ENCODE measurements around the gene DISP3.

DISP3 gene

DNA sequence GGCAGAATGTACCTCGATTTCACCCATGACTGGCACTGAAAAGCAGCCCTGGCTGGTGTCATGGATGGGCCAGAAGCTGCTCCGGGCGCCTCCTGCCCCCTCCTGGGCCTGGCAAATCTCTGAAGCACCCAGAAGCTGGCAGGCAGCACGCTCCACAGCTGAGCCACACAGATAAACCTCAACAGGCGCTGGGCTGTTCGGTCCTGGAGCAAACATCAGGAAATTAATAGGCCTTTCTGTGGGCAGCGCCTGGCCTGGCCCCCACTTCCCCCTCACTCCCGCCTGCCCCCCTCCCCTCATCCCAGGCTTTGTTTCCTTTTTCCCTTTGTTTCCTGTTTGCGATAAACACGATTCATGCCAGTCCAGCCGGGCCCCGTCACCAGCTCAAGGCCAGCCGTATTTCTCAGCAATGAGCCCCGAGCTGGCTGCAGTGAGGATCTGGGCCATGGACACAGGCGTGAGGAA, 20.1 kb upstream of the DISP3 start:
- no peak for DNase-seq

DNA sequence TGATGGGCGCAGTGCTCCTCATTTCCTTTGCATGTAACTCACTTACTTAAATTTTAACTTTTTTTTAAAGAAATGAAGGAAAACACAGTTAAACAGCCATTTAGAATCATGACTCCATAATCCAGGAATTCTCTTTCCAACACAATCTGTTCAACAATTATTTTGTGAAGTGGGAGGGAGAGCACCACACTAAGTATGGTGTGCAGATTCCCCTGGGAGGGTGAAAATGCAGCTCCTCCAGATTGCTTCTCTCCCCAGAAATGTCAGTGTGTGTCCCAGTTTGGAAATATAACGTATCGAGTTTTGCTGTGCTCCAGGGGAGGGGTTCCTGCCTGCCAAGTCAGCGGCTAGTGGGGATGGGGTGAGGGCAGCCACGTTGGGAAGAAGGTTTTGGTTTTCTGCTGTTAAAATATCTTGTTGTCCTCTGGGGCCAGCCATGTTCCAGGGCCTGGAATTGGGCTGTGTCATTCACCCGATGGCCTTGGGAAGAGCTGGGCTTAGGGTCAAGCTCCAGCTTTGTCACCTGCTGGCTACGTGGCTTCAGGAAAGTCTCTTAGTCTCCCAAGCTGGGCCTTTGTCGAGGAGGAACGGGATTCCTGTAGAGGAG, 17.3 kb upstream of the DISP3 start:
- no peak for DNase-seq

DNA sequence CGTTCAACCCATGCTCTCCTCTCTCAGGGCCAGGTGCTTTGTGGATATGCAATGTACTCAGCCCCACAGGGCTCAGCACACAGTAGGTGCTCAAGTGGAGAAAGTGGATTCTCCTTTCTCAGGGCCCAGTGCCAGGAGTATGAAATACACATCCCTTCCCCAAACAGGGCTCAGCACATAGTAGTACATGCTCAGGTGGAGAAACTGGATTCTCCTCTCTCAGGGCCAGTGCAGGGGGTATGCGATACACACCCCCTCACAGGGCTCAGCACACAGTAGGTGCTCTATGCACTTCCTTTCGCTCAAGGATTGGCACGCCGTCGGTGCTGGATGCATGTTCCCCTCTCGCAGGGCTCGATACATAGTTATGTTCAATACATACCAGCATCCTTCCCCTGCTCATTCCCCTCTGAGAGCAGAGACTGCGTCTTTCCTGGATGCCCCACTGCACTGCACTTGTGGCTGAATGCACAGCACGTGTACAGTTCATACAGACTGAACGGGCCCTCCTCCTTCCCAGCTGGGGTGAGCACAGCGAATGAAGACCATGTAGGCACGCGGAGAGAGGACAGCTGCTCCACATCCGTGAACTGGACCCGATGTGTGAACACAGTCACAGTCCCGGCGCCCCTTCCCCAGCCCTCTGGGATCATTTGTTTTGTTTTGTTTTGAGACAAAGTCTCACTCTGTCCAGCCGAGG, 16.6 kb upstream of the DISP3 start:
- DNase-seq = no peak

DNA sequence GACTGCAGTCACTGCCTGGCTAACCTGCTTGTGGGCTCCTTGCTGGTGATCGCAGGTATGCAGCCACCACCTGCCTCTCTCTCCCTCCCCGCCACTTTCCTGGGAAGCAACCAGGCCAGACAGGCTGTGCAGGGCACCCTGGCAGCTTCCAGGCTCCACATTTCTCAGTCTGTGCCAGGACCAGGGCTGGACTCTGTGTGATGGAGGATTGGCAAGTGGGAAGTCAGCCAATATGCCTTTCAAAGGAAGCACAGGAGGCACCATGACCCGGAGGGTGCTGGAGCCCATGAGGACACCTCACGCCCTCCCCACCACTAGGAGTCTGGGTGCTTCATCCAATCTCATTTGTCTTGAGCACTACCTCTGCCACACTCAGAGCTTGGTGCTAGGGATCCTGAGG, 15.8 kb upstream of the DISP3 start:
- DNase-seq = no peak

DNA sequence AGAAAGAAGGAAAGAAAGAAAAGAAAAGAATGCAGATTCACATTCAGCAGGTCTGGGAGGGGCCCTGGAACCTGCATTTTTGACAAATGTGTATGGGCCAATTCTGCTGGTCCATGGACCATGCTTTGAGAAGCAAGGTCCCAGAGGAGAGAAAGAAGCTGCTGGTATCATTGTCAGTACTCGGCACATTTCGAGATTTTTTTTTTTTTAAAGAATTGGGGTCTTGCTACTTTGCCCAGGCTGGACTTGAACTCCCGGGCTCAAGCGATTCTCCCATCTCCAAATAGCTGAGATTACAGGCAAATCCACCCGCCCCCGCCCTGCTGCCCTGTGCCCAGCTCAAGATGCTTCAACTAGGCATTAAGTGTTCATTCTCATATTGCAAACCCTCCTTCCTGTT, 13.6 kb upstream of the DISP3 start:
- DNase-seq = no peak

DNA sequence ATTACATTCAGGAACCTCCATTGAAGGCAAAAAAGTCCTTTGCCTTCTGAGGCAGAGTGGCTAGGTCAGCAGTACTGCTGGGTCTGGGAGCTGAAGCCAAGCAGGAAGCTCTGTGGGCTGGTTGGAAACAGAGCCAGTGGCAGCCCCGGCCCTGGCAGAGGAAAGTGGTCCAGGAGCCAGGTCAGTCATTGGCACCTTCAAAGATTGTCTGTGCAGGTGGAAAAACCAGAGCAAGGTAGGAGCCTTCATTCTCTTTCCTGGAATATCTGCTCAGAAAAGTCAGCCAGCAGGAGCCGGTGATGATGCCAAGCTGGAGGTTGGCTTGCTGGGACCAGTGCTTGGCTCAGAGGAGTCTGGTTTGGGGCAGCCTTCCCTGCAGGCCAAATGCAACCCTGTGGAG, 12.5 kb upstream of the DISP3 start:
- no peak for DNase-seq

DNA sequence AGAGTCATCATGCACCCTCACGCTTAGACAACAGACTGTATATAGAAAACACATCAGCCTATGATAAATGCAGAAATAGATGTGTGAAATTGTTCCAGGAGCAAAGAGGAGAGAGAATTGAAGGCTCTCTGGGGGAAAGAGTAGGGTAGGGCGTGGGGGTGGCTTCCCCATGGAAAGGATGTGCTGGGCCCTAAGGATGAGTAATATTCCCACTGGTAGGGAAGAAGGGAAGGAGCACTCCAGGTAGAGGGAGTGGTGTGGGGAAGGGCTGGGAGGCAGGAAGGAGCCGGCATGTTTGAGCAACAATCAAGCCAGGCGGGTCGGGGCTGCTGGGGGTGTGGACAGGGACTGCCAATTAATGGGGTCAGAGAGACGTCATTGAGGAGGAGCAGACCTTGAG, 10.1 kb upstream of the DISP3 start:
- DNase-seq = no peak

DNA sequence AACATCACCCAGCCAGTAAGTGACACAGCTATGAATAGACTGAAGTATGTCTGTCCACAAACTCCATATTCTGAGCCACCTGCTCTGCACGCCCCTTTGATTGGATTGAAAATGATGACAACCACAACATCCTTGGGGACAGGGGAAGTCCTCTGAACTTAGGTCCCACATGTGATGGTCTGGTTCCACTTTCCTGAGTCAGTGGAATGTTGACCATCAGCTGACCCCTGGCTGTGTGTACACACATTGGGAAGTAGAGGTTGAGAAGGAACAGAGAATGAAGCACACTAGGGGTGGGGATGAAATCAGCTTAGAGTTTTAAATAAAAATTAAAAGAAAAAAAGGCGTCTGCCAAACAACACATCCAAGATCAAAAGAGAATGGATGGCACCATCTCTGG, 8.0 kb upstream of the DISP3 start:
- DNase-seq = no peak

DNA sequence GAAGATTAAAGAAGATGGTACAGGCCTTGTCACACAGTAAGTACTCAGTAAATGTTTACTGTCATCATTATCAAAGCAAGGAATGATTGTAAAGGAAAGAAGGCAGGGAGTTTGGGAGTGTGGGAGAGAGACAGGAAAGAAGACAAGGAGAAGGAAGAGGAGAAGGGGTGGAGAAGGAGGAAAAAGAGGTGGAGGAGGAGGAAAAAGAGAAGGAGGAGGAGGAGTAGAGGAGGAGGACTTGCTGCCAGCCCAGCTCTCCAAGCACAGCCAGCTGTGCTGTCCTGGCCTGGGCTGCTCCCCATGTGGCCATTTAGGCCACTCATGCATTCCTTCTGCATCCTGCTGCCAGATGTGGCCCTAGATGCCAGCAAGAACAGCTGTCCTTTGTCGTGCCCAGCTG, 7.5 kb upstream of the DISP3 start:
- no peak for DNase-seq

DNA sequence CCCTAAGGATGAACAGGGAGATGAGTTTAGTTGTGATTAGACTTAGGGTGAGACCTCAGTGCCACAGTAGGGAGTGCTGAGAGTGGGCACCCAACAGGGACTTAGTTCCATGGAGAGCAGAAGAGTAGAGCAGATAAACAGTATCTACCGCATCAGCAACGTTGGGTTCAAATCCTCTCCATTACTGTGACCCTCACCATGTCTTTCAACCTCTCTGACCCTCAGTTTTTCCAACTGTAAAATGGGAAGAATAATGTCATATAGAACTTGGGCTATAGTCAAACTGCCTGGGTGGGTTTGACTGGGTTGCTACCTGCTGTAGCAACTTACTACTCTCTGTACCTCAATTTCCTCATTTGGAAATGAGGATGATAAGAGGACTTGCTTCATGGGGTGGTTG, 6.7 kb upstream of the DISP3 start:
- DNase-seq = no peak

DNA sequence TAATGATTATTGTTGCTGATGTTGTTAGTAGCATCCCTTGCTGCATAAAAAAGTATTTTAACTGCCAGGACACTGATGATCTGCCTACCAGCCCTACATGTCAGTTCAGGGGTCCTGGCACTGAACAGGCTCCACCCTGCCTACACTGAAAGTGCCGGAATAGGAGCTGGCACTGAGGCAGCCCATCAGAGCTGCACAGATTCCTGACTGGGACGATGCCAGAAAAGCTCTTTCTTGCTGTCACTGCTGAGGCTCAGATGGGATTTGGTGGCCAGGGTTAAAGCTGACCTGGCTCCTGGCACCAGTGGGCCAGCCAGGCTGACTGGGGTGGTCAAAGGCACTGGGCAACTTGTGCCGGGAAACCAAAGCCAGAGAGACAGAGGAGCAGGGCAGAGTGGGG, 6.2 kb upstream of the DISP3 start:
- DNase-seq = no peak

DNA sequence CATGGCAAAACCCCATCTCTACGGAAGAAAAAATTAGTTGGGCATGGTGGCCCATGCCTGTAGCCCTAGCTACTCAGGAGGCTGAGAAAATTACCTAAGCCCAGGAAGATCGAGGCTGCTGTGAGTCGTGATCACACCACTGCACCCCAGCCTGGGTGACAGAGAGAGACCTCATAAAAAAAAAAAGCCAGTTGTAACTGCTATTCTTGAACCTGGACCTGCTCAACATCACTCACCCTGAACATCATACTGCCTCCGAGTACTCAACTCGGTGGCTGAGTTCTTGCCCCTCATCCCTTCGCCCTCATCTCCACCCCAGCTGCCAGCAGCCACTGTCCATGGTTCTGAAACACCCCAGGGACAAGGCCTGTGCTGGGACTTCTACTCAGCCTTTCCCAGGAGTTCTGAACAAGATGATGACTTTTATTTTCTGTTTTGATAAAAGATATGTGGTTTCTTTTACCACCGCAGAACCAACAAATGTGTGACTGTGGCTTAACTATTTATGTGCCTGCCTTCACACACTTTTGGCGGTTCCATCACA, 5.4 kb upstream of the DISP3 start:
- no peak for DNase-seq

DNA sequence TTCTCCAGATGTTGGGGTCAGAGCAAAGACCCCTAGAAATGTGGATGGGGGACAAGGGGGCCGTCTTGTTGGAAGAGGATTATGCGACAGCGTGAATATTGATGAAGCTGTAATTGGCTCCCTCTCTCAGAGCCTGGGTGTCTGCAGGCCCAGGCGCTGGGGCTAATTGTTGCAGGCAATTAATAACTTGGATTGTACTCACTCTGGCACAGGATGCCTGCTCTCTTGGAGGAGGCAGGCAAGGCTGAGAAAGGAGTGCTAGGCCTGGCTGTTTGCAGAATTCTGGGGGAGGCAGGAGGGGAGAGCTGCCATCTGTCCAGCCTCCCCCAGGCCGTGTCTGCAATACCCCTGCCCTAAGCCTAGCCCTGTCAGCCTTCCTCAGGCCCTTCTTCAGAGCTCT, 4.1 kb upstream of the DISP3 start:
- no peak for DNase-seq

DNA sequence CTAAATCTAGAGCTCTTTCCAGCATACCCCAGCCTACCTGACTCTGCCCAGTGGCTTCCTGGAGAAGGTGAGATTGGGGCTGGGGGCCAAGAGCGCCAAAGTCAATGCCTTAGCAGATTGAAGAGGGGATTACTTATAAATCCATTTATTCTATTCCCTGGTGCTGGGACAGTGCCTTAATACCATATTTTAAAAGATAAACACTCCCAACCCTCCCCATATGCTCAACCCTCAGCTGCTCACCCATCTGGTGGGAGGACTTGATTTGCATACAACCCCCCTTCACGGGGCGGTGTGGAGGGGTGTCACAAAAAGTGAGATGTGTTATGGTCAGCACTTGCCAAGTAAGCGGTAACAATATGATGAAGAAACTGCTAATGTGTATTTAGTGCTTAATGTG, 3.2 kb upstream of the DISP3 start:
- no peak for DNase-seq

DNA sequence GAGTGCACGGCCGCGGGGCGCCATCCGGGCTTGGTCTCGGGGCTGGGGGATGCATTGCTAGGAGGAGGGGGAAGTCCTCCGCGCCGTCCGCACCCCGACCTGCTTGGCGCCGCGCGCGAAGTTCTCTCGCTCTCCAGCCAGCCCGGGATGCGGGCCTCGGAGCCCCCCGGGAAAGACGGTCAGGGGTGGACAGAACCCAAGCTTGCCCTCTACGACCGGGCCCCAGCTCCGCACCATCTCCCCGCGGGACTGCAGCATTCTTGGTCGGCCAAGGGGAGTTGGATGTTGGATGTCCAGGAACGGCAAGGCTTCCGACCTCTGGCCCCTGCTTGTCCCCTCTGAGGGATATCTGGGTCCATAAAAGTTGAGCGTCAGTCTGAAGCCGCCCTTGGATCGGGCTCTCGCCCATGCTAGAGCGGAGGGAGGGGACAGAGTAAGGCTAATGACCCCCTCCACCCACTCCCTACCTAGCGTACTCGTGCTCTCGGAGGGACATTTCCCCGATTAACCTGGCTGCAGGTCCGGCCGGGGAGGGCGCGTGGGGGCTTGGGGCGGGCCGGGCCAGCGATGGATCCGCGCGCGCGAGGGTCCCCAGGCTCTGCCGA, 522 bp downstream of the DISP3 start:
- no peak for DNase-seq

DNA sequence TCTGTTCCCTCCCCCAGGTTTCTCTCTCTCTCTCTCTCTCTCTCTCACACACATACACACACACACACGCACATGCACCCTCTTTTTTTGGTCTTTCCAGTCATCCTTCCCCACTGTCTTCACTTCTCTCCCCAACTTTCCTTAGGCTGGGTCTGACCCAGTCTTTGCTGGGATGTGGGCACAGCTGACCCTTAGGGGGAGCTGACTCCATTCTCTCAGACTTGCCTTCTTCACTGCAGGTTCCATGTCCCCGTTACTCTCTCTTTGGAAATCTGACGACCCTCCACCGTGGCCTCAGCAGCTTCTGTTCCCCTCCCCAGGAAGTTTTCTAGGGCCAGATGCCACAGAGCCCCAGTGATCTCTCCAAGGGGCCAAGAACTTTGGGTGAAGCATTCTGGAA, 2.1 kb downstream of the DISP3 start:
- no peak for DNase-seq

DNA sequence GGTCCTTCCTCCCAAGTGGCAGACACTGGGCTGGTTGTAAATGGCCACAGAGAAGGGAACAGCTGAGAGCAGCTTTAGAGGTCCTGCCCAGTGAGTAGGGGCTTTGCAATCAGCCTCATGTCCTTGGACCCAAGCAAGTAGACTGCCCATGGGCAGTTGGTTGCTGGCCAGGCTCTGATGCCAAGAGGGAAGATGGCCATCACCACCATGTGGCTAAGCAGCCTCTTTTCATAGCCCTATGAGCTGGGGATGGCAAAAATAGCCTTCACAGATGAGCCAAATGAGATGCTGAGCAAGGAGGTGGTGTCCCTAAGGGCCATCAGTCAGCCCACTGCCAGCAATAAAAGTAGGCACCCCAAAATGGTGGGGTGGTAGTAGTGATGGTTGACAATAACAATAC, 3.2 kb downstream of the DISP3 start:
- DNase-seq = no peak

DNA sequence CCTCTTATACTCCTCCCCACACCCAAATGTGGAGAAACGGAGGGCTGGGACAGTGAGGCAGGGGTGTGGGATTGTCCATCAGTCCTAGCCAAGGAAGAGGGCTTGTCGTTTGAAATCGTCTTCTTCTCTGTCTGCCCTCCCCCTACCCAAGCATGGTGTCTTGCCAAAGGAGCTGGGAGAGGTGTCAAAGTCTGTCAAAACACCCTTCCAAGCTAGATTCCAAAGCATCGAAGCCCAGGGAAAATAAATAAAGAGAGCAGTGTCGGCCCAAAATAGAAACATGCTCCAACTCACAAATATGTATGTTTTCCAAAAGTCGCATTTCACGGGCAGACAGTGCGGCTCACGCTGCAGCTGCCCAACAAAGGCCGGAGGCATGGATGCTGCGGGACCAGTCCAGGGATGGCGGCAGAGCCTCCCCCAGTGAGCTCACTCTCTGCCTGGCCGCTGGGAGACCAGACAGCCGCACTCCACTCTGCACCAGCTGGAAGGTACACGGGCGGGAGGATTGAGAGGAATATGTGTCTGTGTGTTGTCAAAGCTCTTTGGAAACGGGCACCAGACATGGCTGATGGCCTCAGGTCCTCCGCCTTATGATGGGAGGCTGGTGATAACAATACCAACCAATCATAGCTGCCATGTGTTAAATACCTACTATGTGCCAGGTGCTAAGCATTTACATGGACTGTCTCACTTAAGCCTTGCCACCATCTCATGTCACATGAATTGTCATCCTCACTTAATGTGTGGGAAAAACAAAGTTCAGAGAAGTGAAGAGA, 3.9 kb downstream of the DISP3 start:
- DNase-seq = no peak

DNA sequence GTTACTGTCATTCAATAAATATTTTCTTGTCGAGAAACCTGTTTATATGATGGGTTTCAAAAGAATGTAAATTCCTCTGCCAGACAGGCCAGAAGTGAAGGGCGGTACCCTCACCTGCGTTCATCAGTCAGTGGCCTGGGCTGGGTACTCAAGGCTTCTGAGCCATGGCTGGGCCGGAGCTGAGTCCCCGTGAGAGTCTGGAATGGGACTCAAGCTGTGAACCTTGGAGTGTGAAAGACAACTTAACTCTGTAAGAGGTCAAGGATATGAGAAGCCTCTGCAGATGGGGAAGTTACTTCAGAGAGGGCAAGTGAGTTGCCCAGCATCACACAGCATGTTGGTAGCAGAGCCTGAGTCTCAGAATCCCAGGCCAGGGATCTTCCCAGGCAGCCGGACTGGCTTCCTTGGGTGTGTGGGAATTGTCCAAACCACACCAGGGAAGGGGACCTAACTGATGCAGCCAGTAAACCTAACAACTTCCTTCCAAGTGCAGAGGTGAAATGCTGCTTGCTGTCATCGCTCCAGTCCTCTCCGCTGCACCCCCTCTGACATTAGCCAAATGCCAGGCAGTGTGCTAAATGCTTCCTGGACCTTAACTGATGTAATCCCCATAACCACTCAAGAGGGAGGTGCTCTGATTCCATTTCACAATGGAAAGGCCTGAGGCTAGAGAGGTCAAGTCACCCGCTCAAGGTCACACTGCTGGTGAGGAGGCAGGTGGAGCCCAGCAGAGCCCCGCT, 4.8 kb downstream of the DISP3 start:
- no peak for DNase-seq

DNA sequence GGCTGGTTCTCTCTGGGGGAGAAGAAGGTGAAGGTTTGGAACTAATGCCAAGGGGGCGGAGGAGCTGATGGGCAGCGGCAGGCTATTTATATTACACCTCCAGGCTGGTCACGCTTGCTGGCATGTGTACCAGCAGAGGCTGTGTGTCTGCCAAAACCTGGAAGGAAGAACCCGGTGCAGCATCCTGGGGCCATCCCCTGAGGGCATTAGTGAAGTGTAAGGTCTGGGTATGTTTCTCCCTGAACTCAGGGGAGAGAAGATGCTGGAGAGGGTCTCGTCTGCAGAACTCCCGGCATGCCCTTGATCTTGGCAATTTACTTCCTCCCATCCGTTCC, 5.3 kb downstream of the DISP3 start:
- no peak for DNase-seq

DNA sequence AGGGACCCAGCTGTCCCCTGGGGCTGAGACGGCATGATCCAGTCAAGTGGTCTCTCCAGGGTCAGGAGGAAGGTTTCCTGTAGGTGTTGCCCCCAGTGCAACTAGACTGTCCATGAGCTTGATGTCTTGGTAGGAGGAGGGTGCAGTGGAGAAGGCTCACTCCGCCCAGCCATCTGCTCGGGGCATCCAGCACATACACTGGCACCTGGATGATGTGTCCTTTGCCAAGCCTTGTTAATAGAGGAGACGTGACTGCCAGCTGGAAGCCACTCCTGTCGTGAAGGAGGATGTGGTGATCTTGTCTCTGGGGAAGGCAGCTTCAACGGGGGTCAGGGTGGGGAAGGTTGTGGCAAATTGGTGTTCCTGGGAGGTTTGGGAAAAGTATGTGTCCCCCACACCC, 6.2 kb downstream of the DISP3 start:
- DNase-seq = no peak

DNA sequence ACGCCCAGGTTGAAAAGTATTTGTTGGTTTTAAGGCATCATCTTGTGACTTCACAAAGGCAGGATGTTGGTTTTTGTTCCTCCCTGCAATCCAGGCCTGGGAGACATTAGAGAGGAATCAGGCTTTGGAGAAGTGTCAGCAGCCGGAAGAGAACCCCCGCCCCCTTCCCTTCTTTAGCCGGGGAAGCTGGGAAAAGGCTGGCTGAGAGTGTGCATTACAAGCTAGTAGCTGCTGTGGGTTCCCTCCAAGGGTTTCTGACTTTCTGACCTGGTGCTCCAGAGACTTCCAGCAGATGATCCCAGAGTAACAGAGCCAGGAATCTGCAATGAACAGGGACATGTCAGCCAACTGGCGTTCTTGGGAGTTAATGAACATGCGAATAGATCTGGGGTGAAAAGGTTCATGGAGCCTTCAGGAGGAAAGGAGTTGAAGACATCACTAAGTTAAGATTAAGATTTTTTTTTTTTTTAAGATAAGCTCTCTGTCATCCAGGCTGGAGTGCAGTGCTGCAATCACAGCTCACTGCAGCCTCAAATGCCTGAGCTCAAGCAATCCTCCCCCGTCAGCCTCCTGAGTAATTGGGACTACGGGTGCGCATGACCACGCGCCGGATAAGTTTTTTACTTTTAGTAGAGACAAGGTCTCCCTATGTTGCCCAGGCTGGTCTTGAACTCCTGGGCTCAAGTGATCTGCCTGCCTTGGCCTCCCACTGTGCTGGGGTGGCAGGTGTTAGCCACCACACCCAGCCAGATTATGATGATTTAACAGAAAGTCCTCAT, 7.5 kb downstream of the DISP3 start:
- DNase-seq = no peak
